GM12878 (cell line): ENCODE results near the gene CCM2. TPM values are rescaled to one million over a fixed set of nuclear protein-coding genes. Genes with fewer than 3 reads are reported as not detected.

Experiments used
- JUNB ChIP-seq: IDR thresholded peaks from 2 replicates; pipeline ENCODE4 v1.6.1; 2016; ENCODE audit warnings: antibody characterized with exemption, mild to moderate bottlenecking
- ZBTB33 ChIP-seq: fragments of 450-650 bp; IDR thresholded peaks from 2 replicates; pipeline ENCODE4 v1.6.1; 2017; ENCODE audit warnings: mild to moderate bottlenecking
- ZBTB40 ChIP-seq: fragments of 450-650 bp; IDR thresholded peaks from 2 replicates; pipeline ENCODE4 v1.6.1; 2016; ENCODE audit warnings: mild to moderate bottlenecking, moderate library complexity, borderline replicate concordance
- polyA plus RNA-seq, 11 experiments: library from polyadenylated mRNA; depleted of rRNA in 4 of 11; unstranded in 6 of 11; stranded (reverse) in 5 of 11; fragments of >200 nt; fragmentation: Nextera tagmentation in 4 of 11; fragmentation: Illumina TruSeq in 1 of 11; extraction: Ambion mirVana in 4 of 11; extraction: Trizol in 1 of 11; gene quantifications; 1 replicate in 1 of 11; 2 replicates in 10 of 11; pipeline versions ENCODE4 v1.2.1 to v1.2.3, GENCODE V29; 2011 to 2016; ENCODE audit warnings: inconsistent platforms in 2 of 11, missing spikeins in 2 of 11, low read depth in 1 of 11
- total RNA-seq, 4 experiments: library from RNA; depleted of rRNA in 3 of 4; stranded (reverse); fragments of >200 nt in 3 of 4; fragmentation: Illumina TruSeq in 1 of 4; extraction: Trizol in 1 of 4; gene quantifications; 2 replicates each; pipeline versions ENCODE4 v1.2.1 to v1.2.3, GENCODE V29; 2013 to 2021
- TF ChIP-seq, protein P1 (sequence below): fragments of 450-650 bp; IDR thresholded peaks from 2 replicates; pipeline ENCODE4 v1.6.1; 2017; ENCODE audit warnings: mild to moderate bottlenecking, moderate library complexity

CCM2 gene
- total and polyA plus RNA-seq, 10 of the 15 experiments (the other 5 are each of a cell fraction or from before 2014, with no cell fraction given) = 1.00 to 82.3 (median 48.7) TPM

- TF ChIP-seq ZBTB33 (no peak), ZBTB40 (no peak), JUNB (no peak)
- TF ChIP-seq, protein P1, sequence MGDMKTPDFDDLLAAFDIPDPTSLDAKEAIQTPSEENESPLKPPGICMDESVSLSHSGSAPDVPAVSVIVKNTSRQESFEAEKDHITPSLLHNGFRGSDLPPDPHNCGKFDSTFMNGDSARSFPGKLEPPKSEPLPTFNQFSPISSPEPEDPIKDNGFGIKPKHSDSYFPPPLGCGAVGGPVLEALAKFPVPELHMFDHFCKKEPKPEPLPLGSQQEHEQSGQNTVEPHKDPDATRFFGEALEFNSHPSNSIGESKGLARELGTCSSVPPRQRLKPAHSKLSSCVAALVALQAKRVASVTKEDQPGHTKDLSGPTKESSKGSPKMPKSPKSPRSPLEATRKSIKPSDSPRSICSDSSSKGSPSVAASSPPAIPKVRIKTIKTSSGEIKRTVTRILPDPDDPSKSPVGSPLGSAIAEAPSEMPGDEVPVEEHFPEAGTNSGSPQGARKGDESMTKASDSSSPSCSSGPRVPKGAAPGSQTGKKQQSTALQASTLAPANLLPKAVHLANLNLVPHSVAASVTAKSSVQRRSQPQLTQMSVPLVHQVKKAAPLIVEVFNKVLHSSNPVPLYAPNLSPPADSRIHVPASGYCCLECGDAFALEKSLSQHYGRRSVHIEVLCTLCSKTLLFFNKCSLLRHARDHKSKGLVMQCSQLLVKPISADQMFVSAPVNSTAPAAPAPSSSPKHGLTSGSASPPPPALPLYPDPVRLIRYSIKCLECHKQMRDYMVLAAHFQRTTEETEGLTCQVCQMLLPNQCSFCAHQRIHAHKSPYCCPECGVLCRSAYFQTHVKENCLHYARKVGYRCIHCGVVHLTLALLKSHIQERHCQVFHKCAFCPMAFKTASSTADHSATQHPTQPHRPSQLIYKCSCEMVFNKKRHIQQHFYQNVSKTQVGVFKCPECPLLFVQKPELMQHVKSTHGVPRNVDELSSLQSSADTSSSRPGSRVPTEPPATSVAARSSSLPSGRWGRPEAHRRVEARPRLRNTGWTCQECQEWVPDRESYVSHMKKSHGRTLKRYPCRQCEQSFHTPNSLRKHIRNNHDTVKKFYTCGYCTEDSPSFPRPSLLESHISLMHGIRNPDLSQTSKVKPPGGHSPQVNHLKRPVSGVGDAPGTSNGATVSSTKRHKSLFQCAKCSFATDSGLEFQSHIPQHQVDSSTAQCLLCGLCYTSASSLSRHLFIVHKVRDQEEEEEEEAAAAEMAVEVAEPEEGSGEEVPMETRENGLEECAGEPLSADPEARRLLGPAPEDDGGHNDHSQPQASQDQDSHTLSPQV = no peak
Measured at GRCh38 chr7:44977304-44977958, 22.6 kb upstream of the CCM2 start (continued).
